Motor neuron (in vitro differentiated cells): ENCODE data around the gene LOXL3. TPM values are rescaled to one million over a fixed set of nuclear protein-coding genes. Genes with fewer than 3 reads are reported as not detected.

Experiments
- ATAC-seq, 8 experiments: fragments of 200-7000 bp; cut with Tn5 transposase; replicated peaks in 6 of 8; 2 replicates each; pipeline ENCODE4 v1.8.0; 2021; ENCODE audit warnings: mild to moderate bottlenecking in 8 of 8, moderate library complexity in 8 of 8
- H3K27ac ChIP-seq, 2 donors: fragments of 250-450 bp; sonication (Bioruptor Pico); 2 replicates each; pipeline ENCODE4 v1.9.0; 2021; ENCODE audit warnings: antibody characterized with exemption in 2 of 2, mild to moderate bottlenecking in 2 of 2, moderate library complexity in 1 of 2
- H3K4me1 ChIP-seq, 2 donors: fragments of 250-450 bp; sonication (Bioruptor Pico); replicated peaks in 1 of 2; 2 replicates each; pipeline ENCODE4 v1.6.1; 2021; ENCODE audit warnings: antibody characterized with exemption in 2 of 2, mild to moderate bottlenecking in 2 of 2, moderate library complexity in 1 of 2
- H3K4me3 ChIP-seq, 5 donors: fragments of 250-450 bp; sonication (Bioruptor Pico); 2 replicates each; pipeline ENCODE4 v1.9.0; 2021; ENCODE audit warnings: antibody characterized with exemption in 5 of 5, mild to moderate bottlenecking in 5 of 5, moderate library complexity in 4 of 5
- WGBS, 10 experiments: fragments of 450-650 bp; shearing (Covaris generic); methylation state at CpG; one replicate each; pipeline ENCODE4 v1.0.0; 2022; 5-methylcytosine and 5-hydroxymethylcytosine counted together
- in situ Hi-C, 9 experiments: fragments of 400-800 bp; cut with MboI; loops; one replicate each; pipeline ENCODE4 v1.15.0; 2021; ENCODE audit warnings: low sequenced_read_pairs in 9 of 9, low pct_unique_long_range_greater_than_20kb in 2 of 9; ENCODE audit not compliant: unreplicated experiment in 9 of 9
- total RNA-seq, 8 experiments: library from RNA; unstranded; fragments of 300-600 nt; gene quantifications; 2 replicates each; pipeline versions ENCODE4 v1.2.3 to v1.2.4, GENCODE V29; 2022

The LOXL3 gene
- total RNA-seq, 8 experiments from 2014 or later: 0.54 to 29.3 (median 9.1) TPM

- H3K4me1 ChIP-seq: peaks cover 10 to 15% of the 10 kb centered on the region in 2 donors
- H3K27ac ChIP-seq: no peak overlapping the region
- in situ Hi-C loops: no loop called here
- peak overlapping the region in 3 of 5 donors; percentile 61 to 87 (median 84) for H3K4me3 ChIP-seq
- WGBS, 10 experiments: 68 to 100% methylated on average over 1 to 7 of the region's 17 CpGs; no CpG with 5 or more reads in 8 of the 10 experiments
- no peak for ATAC-seq
Measured at GRCh38 chr2:74555610-74556103, 1.9 kb upstream of the LOXL3 start.

- peaks cover 10 to 15% of the 10 kb centered on the region in 2 donors for H3K4me1 ChIP-seq
- no peak overlapping the region for H3K27ac ChIP-seq
- in situ Hi-C loops: no loop called here
- WGBS, 10 experiments: 0 to 4% (median 1%) methylated on average over 5 to 18 of the region's 58 CpGs; no CpG with 5 or more reads in 5 of the 10 experiments
- H3K4me3 ChIP-seq: peak overlapping the region; percentile 61 to 99 (median 85)
- ATAC-seq: peak; percentile 28 to 68 (median 33)
Measured at GRCh38 chr2:74554820-74555531, 1.2 kb upstream of the LOXL3 start.

GRCh38 chr2:74552914-74553811, 579 bp downstream of the LOXL3 start:
- in situ Hi-C loops: no loop called here
- Histone ChIP-seq H3K4me1 (peaks cover 10 to 20% of the 10 kb centered on the region in 2 donors), H3K4me3 (peak overlapping the region; percentile 61 to 99 (median 85)), H3K27ac (peak overlapping the region; percentile 81 to 84)
- 0 to 68% (median 8%) methylated on average over 1 to 6 of the region's 27 CpGs for WGBS, 10 experiments
- ATAC-seq: peak in 5 of 8 experiments; percentile 39 to 53 (median 46)

GRCh38 chr2:74551942-74552913, 1.5 kb downstream of the LOXL3 start:
- no peak for ATAC-seq
- Histone ChIP-seq H3K27ac (no peak overlapping the region), H3K4me1 (peaks cover 12 to 20% of the 10 kb centered on the region in 2 donors), H3K4me3 (peak overlapping the region; percentile 61 to 99 (median 85))
- 40 to 92% (median 69%) methylated on average over 1 to 11 of the region's 21 CpGs for WGBS, 10 experiments
- in situ Hi-C loops: no loop called here

GRCh38 chr2:74551530-74551929, 2.2 kb downstream of the LOXL3 start:
- in situ Hi-C loops: no loop called here
- H3K4me3 ChIP-seq: no peak overlapping the region
- no peak for ATAC-seq

GRCh38 chr2:74550231-74550630, 3.5 kb downstream of the LOXL3 start:
- in situ Hi-C loops: no loop called here
- no peak for ATAC-seq
- Histone ChIP-seq H3K4me1 (peaks cover 12 to 17% of the 10 kb centered on the region in 2 donors), H3K4me3 (no peak overlapping the region), H3K27ac (no peak overlapping the region)
- WGBS, 10 experiments: 100% methylated on average over 1 of the region's 7 CpGs; no CpG with 5 or more reads in 8 of the 10 experiments

More at GRCh38 chr2:74551530-74551929, 2.2 kb downstream of the LOXL3 start:
- Histone ChIP-seq H3K4me1 (peaks cover 12 to 20% of the 10 kb centered on the region in 2 donors), H3K27ac (no peak overlapping the region)

GRCh38 chr2:74548900-74549826, 4.6 kb downstream of the LOXL3 start:
- H3K27ac ChIP-seq: no peak overlapping the region
- in situ Hi-C loops: no loop called here
- peak; percentile 4 to 93 (median 42) for ATAC-seq
- WGBS, 10 experiments: 0 to 65% (median 12%) methylated on average over 1 to 15 of the region's 85 CpGs; no CpG with 5 or more reads in 4 of the 10 experiments
- H3K4me1 ChIP-seq: peaks cover 12 to 17% of the 10 kb centered on the region in 2 donors
- H3K4me3 ChIP-seq: peak overlapping the region; percentile 22 to 34 (median 30)

- Histone ChIP-seq H3K4me3 (peak overlapping the region; percentile 22 to 34 (median 30)), H3K4me1 (peaks cover 12 to 17% of the 10 kb centered on the region in 2 donors), H3K27ac (no peak overlapping the region)
- ATAC-seq: peak in 1 of 8 experiments; percentile 7
- in situ Hi-C loops: no loop called here
- 3 to 100% (median 40%) methylated on average over 1 to 14 of the region's 26 CpGs for WGBS, 10 experiments
Measured at GRCh38 chr2:74548285-74548899, 5.3 kb downstream of the LOXL3 start.

GRCh38 chr2:74546004-74546403, 7.7 kb downstream of the LOXL3 start:
- WGBS, 10 experiments: 53 to 100% (median 80%) methylated on average over 1 to 3 of the region's 3 CpGs; no CpG with 5 or more reads in 1 of the 10 experiments
- in situ Hi-C loops: no loop called here
- no peak overlapping the region for H3K27ac ChIP-seq
- no peak overlapping the region for H3K4me3 ChIP-seq
- no peak for ATAC-seq
- peaks cover 3 to 6% of the 10 kb centered on the region in 2 donors for H3K4me1 ChIP-seq

- in situ Hi-C loops: no loop called here
- no peak for ATAC-seq
- Histone ChIP-seq H3K4me1 (peaks cover 3 to 6% of the 10 kb centered on the region in 2 donors), H3K27ac (no peak overlapping the region), H3K4me3 (no peak overlapping the region)
- WGBS, 10 experiments: 70 to 90% (median 79%) methylated on average over 2 to 3 of the region's 3 CpGs; no CpG with 5 or more reads in 3 of the 10 experiments
Measured at GRCh38 chr2:74544634-74545033, 9.1 kb downstream of the LOXL3 start.

- H3K4me1 ChIP-seq: peaks cover 0 to 1% of the 10 kb centered on the region in 2 donors
- no peak overlapping the region for H3K27ac ChIP-seq
- 20 to 100% (median 80%) methylated on average over 1 of the region's 1 CpG; no CpG with 5 or more reads in 4 of the 10 experiments for WGBS, 10 experiments
- ATAC-seq: no peak
- in situ Hi-C loops: no loop called here
- no peak overlapping the region for H3K4me3 ChIP-seq
Measured at GRCh38 chr2:74542978-74543377, 10.8 kb downstream of the LOXL3 start.
